ENCODE measurements around the gene POLR2J3. TPM values are rescaled to one million over a fixed set of nuclear protein-coding genes. Genes with fewer than 3 reads are reported as not detected.
"Not testable (repeated sequence)": the region's sequence is repeated elsewhere in the genome, so short reads cannot be mapped to it uniquely, and the experiment has no call there.

Gene POLR2J3
- total RNA-seq, 1 donor from 2014 or later: 12.2 TPM

DNA sequence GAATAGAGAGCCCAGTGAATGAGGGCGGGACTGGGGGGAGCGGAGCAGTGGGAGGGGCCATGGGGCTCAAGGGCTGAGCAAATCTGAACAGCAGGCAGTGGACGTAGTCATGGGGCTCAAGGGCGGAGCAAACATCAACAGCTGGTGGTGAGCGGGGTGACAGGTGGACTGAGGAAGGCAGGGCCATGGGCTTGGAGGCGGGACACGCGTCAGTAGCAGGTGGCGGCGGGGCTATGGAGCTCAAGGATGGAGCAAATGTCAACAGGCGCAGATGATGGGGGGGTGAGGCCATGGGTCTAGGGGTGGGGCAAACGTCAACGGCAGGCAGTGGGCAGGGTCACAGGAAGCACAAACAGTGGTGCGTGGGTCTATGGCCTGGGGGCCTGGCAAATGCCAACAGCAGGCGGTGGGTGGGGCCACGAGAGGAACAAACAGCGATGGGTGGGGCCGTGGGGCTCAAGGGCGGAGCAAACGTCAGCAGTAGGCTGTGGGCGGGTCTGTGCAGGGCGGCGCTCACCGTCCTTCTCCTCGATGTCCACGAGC, 20.2 kb upstream of the POLR2J3 start:
- not testable (repeated sequence) for H3K4me2 ChIP-seq (ENCODE audit: low read length); H3K27me3 Mint-ChIP-seq (ENCODE audit: low read depth, unreplicated experiment); H3K4me1 ChIP-seq (ENCODE audit: insufficient read depth, low read length); H3K9me3 ChIP-seq (ENCODE audit: insufficient read depth, low read depth, low read length); H4K20me1 ChIP-seq (ENCODE audit: insufficient read depth, low read length); H3K79me2 ChIP-seq (ENCODE audit: insufficient read depth, low read length); H3K27me3 ChIP-seq (ENCODE audit: insufficient read depth, low read length); H3K36me3 ChIP-seq (ENCODE audit: insufficient read depth, low read length); DNase-seq (ENCODE audit: low read depth); H3K9me3 Mint-ChIP-seq (ENCODE audit: unreplicated experiment); H3K4me3 ChIP-seq (ENCODE audit: insufficient read depth, low read depth, low read length); H3K27ac Mint-ChIP-seq (ENCODE audit: unreplicated experiment); FAIRE-seq; H3K4me3 Mint-ChIP-seq (ENCODE audit: unreplicated experiment); H3K4me1 Mint-ChIP-seq (ENCODE audit: low read depth, unreplicated experiment); H3K9ac ChIP-seq (ENCODE audit: low read length); H3K27ac ChIP-seq (ENCODE audit: low read depth, low read length); H3K36me3 Mint-ChIP-seq (ENCODE audit: low read depth, unreplicated experiment); H2AFZ ChIP-seq (ENCODE audit: low read depth, low read length)

DNA sequence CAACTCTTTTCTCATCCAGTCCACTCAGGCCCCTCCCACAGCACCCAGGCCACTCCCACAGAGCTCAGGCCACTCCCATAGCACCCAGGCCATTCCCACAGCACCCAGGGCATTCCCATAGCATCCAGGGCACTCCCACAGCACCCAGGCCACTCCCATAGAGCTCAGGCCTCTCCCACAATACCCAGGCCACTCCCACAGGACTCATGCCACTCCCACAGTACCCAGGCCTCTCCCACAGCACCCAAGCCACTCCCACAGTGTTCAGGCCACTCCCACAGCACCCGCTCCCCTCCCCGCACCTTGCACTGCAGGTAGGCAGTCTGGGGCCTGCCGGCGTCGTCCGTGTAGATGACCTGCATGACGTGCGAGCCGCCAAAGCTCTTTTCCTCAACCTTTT, 17.5 kb upstream of the POLR2J3 start:
- H3K9me3 Mint-ChIP-seq (ENCODE audit: unreplicated experiment); DNase-seq (ENCODE audit: low read depth); H3K9me3 ChIP-seq (ENCODE audit: insufficient read depth, low read depth, low read length); H3K36me3 Mint-ChIP-seq (ENCODE audit: low read depth, unreplicated experiment); H3K4me2 ChIP-seq (ENCODE audit: low read length); H2AFZ ChIP-seq (ENCODE audit: low read depth, low read length); H3K27me3 ChIP-seq (ENCODE audit: insufficient read depth, low read length); H3K4me1 ChIP-seq (ENCODE audit: insufficient read depth, low read length); H3K79me2 ChIP-seq (ENCODE audit: insufficient read depth, low read length); FAIRE-seq; H3K4me1 Mint-ChIP-seq (ENCODE audit: low read depth, unreplicated experiment); H3K9ac ChIP-seq (ENCODE audit: low read length); H3K4me3 ChIP-seq (ENCODE audit: insufficient read depth, low read depth, low read length); H3K4me3 Mint-ChIP-seq (ENCODE audit: unreplicated experiment); H3K27me3 Mint-ChIP-seq (ENCODE audit: low read depth, unreplicated experiment); H3K27ac ChIP-seq (ENCODE audit: low read depth, low read length); H3K36me3 ChIP-seq (ENCODE audit: insufficient read depth, low read length); H4K20me1 ChIP-seq (ENCODE audit: insufficient read depth, low read length); H3K27ac Mint-ChIP-seq (ENCODE audit: unreplicated experiment): not testable (repeated sequence)

DNA sequence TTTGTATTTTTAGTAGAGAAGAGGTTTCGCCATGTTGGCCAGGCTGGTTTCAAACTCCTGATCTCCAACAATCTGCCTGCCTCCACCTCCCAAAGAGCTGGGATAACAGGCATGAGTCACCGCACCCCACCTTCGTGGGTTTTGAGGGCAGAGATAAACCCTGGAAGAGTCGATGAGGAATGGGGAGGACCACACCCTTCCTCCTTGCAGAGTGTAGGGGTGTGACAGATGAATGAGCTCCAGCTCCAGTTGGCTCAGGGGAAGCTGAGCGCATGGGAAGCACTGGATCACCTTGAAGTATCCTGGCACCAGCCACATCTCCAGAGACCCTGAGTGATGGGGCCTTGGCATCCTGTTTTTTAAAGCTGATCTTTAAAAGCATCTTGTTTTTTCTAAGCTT, 11.1 kb upstream of the POLR2J3 start:
- H3K27ac ChIP-seq (ENCODE audit: low read depth, low read length); H3K27me3 ChIP-seq (ENCODE audit: insufficient read depth, low read length); H3K36me3 Mint-ChIP-seq (ENCODE audit: low read depth, unreplicated experiment); H3K36me3 ChIP-seq (ENCODE audit: insufficient read depth, low read length); H2AFZ ChIP-seq (ENCODE audit: low read depth, low read length); H3K27me3 Mint-ChIP-seq (ENCODE audit: low read depth, unreplicated experiment); FAIRE-seq; H3K9me3 ChIP-seq (ENCODE audit: insufficient read depth, low read depth, low read length); H3K4me2 ChIP-seq (ENCODE audit: low read length); H3K27ac Mint-ChIP-seq (ENCODE audit: unreplicated experiment); H3K4me1 ChIP-seq (ENCODE audit: insufficient read depth, low read length); H3K9me3 Mint-ChIP-seq (ENCODE audit: unreplicated experiment); H3K4me1 Mint-ChIP-seq (ENCODE audit: low read depth, unreplicated experiment); H4K20me1 ChIP-seq (ENCODE audit: insufficient read depth, low read length); DNase-seq (ENCODE audit: low read depth); H3K4me3 Mint-ChIP-seq (ENCODE audit: unreplicated experiment); H3K9ac ChIP-seq (ENCODE audit: low read length); H3K4me3 ChIP-seq (ENCODE audit: insufficient read depth, low read depth, low read length); H3K79me2 ChIP-seq (ENCODE audit: insufficient read depth, low read length): not testable (repeated sequence)

DNA sequence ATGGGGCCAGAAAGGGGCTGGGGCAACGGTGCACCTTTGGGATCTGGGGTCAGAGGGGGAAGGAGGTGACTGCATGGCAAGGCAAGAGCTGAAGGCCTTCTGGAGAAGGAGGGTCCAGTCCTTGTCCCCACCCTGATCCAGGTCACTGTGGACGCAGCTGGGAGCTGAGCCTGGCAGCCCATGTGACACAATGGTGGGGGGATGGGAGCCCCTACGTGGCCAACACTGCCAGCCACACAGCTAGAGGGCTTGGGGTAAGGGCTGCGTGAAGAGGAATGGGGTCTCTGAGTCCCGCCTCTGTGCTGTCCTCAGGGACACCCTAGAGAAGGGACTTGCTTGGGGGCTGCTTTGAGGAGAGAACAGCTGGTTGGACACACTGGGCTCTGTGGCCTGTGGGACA, 9.3 kb upstream of the POLR2J3 start:
- not testable (repeated sequence) for H3K27ac Mint-ChIP-seq (ENCODE audit: unreplicated experiment); H3K36me3 Mint-ChIP-seq (ENCODE audit: low read depth, unreplicated experiment); H3K9me3 Mint-ChIP-seq (ENCODE audit: unreplicated experiment); H3K79me2 ChIP-seq (ENCODE audit: insufficient read depth, low read length); H3K4me3 ChIP-seq (ENCODE audit: insufficient read depth, low read depth, low read length); H3K36me3 ChIP-seq (ENCODE audit: insufficient read depth, low read length); H3K9me3 ChIP-seq (ENCODE audit: insufficient read depth, low read depth, low read length); H3K4me1 ChIP-seq (ENCODE audit: insufficient read depth, low read length); H3K27me3 ChIP-seq (ENCODE audit: insufficient read depth, low read length); DNase-seq (ENCODE audit: low read depth); H3K27ac ChIP-seq (ENCODE audit: low read depth, low read length); FAIRE-seq; H3K4me3 Mint-ChIP-seq (ENCODE audit: unreplicated experiment); H3K9ac ChIP-seq (ENCODE audit: low read length); H3K4me1 Mint-ChIP-seq (ENCODE audit: low read depth, unreplicated experiment); H3K27me3 Mint-ChIP-seq (ENCODE audit: low read depth, unreplicated experiment); H4K20me1 ChIP-seq (ENCODE audit: insufficient read depth, low read length); H3K4me2 ChIP-seq (ENCODE audit: low read length); H2AFZ ChIP-seq (ENCODE audit: low read depth, low read length)

DNA sequence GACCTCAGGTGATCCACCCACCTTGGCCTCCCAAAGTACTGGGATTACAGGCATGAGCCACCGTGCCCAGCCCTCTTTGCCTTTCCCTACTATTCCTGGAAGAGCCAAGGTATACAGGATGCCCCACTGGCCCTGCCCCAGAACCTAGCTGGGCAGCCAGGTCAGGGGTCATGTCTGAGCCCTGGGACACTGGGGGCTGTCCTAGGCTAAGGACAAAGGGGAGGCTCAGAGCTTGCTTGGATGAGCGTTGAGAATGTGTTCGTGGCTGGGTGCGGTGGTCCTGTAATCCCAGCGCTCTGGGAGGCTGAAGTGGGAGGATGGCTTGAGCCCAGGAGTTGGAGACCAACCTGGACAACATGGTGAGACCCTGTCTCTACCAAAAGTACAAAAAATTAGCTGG, 6.1 kb upstream of the POLR2J3 start:
- H3K79me2 ChIP-seq (ENCODE audit: insufficient read depth, low read length); H3K4me3 Mint-ChIP-seq (ENCODE audit: unreplicated experiment); H3K9me3 ChIP-seq (ENCODE audit: insufficient read depth, low read depth, low read length); H4K20me1 ChIP-seq (ENCODE audit: insufficient read depth, low read length); H3K4me1 ChIP-seq (ENCODE audit: insufficient read depth, low read length); H3K27ac ChIP-seq (ENCODE audit: low read depth, low read length); H3K27ac Mint-ChIP-seq (ENCODE audit: unreplicated experiment); H3K9ac ChIP-seq (ENCODE audit: low read length); H3K9me3 Mint-ChIP-seq (ENCODE audit: unreplicated experiment); H3K27me3 ChIP-seq (ENCODE audit: insufficient read depth, low read length); FAIRE-seq; H2AFZ ChIP-seq (ENCODE audit: low read depth, low read length); H3K36me3 ChIP-seq (ENCODE audit: insufficient read depth, low read length); H3K4me3 ChIP-seq (ENCODE audit: insufficient read depth, low read depth, low read length); H3K4me2 ChIP-seq (ENCODE audit: low read length); DNase-seq (ENCODE audit: low read depth); H3K36me3 Mint-ChIP-seq (ENCODE audit: low read depth, unreplicated experiment); H3K4me1 Mint-ChIP-seq (ENCODE audit: low read depth, unreplicated experiment); H3K27me3 Mint-ChIP-seq (ENCODE audit: low read depth, unreplicated experiment): not testable (repeated sequence)

DNA sequence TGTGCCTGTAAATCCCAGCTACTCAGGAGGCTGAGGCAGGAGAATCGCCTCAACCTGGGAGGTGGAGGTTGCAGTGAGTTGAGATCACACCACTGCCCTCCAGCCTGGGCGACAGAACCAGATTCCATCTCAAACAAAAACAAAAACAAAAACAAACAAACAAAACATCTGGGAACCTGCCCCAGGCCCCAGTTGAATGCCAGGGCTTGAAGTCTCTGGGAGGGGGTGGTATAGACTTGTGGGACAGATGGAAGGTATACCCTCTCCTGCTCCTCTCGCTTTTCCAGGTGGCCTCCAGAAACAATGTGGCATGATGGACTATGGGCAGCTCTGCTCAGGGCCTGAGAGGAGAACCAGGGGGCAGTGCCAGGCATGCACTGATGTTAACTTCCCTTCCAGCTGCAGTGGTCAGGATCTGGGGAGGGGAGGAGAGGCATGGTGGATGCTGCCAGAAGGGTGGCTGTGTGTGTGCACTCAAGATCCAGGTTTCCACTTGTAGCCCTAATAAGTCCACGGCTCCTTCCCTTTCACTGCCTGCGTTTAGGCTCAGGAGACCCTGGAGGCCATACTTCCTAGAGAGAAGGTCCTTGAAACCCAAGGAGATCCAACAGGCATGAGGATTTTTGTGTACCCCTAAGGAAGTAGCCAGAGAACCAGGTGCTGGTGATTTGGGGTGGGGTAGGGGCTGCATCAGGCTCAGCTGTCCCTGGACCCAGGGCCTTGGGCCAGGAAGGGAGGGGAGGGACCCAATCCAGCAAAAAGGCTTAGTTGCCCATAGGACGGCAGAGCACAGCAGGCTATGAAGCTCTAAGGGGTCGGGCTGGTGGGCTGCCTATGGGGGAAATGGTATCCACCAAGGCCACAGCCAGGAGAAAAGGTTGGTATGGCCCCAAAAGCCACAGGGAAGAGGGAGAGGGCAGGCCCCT, 5.2 kb upstream of the POLR2J3 start:
- H2AFZ ChIP-seq (ENCODE audit: low read depth, low read length); H3K9me3 ChIP-seq (ENCODE audit: insufficient read depth, low read depth, low read length); H3K36me3 ChIP-seq (ENCODE audit: insufficient read depth, low read length); H3K27ac Mint-ChIP-seq (ENCODE audit: unreplicated experiment); H3K4me3 Mint-ChIP-seq (ENCODE audit: unreplicated experiment); H3K4me1 ChIP-seq (ENCODE audit: insufficient read depth, low read length); DNase-seq (ENCODE audit: low read depth); H4K20me1 ChIP-seq (ENCODE audit: insufficient read depth, low read length); H3K27ac ChIP-seq (ENCODE audit: low read depth, low read length); H3K9ac ChIP-seq (ENCODE audit: low read length); H3K36me3 Mint-ChIP-seq (ENCODE audit: low read depth, unreplicated experiment); H3K4me1 Mint-ChIP-seq (ENCODE audit: low read depth, unreplicated experiment); H3K79me2 ChIP-seq (ENCODE audit: insufficient read depth, low read length); FAIRE-seq; H3K27me3 Mint-ChIP-seq (ENCODE audit: low read depth, unreplicated experiment); H3K9me3 Mint-ChIP-seq (ENCODE audit: unreplicated experiment); H3K27me3 ChIP-seq (ENCODE audit: insufficient read depth, low read length); H3K4me3 ChIP-seq (ENCODE audit: insufficient read depth, low read depth, low read length); H3K4me2 ChIP-seq (ENCODE audit: low read length): not testable (repeated sequence)

Data from astrocyte (in vitro differentiated cells and primary cell).